ENCODE data around the gene LSM6.
A peak's percentile ranks its signal among the peaks of the same experiment; 100 is the strongest.

Gene LSM6

DNA sequence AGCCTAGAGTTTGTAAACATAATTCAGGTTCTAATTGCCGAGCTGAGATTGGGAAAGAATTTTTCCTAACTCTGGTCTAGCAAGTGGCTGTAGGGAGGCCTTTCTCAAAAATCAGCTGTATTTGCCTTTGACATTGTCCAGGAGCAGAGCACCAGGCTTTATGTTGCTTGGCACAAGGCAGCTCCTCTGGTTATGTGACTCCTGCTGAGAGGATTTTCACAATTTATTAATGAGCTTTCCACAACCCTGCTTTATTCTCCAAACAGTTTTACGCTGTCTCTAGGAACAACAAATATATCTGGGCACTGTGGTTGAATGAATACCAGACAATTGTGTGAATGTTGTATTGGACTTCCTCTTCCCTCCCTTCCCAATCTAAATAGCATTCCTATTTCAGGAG lies 14.9 kb downstream of the LSM6 start:
- DNase-seq, result no peak

DNA sequence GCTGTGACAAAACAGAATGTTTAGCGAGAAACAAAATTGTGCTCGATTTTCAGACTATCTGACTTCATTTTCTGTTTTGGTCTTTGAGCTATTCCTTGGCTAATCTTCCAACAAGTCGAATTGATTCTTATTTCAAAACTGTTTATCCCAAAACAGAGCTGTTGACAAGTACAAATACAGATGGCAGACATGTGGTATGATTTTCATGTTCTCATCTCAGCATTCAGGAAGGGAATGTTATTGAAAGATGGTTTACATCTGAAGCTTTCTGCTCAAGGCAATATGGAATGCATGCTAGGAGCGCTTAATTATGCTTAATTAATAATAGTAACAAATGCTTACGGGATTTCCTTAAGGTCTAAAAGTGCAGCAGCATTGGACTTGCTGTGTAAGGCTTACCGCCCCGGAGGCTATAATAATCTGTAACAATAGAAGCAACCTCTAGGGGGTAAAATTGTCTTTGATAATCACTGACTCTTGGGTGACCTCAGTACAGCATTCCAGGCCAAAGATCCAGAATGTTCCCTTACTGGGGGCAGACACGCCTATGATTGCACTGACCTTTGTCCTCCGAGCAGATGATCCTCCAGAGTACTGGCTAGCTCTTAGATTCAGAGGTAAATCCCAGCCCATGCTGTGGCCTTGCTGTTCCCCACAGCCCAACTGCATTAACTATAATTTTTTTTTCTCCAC lies 16.4 kb downstream of the LSM6 start:
- DNase-seq, result no peak

DNA sequence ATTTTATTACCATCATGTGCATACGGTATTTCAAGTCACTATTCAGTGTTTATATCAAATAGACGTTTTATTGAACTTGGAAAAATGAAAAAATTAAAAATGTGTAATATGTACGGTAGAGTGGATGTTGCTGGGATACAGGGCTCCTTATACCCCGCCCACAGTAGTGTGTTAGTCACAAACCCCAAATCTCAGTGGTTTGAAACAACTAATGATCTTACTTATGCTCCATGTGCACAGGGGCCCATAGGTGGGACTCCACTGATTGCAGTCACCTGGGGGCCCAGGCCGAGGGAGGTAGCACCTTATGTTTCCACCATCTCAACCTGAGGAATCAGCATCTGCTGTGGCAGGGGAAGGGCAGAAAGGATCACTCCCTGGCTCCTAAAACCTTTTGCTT lies 18.1 kb downstream of the LSM6 start:
- no peak for DNase-seq

DNA sequence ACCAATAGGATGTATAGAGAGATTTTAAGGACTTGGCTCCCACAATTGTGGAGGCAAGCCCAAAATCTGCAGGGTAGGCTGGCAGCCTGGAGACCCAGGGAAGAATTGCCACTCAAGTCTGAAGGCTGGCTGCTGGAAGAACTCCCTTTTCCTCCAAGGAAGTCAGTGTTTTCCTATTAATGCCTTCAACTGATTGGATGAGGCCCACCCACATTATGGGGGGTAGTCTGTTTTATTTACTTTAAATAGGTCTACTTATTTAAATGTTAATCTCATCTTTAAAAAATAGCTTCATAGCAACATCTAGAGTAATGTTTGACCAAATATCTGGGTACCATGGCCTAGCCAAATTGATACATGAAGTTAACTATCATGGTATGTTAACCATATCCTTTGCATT lies 18.7 kb downstream of the LSM6 start:
- DNase-seq, result no peak

DNA sequence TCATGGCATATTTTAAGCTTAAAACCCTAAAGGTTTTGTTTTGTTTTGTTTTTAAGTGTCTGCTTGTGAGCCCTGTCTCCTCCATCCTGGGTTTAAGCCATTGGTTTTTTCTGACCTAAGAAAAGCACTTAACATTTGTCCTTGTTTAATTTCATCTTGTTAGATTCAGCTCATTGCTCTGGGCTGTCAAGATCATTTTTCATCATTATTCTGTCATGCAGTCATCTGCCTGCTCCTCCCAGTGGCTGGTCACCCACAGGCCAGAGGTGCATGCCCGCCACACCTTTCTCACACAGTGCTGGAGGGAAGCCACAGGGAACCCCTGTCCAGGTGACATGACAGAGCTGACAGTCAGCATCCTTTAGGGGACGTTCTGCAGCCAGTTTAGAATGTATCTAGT lies 27.1 kb downstream of the LSM6 start:
- no peak for DNase-seq

DNA sequence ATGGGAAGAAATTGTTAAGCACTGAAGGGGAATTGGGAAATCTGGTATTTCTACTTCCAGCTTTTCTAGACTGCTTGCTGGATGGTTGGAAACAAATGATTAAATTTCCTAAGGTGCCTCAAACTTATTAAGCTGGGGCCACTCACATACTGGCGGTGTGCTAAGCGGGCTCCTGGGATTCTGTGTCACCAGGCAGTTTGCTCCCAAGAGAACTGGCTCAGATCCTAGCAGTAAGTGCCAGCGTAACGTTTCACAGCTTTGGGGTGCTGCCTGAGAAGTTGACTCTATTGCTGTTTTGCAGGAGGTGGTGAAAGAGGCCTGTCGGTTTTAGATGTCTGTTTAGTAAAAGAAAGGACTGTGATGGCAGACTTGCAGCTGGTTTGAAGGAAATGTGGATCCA lies 31.9 kb downstream of the LSM6 start:
- DNase-seq, result no peak

DNA sequence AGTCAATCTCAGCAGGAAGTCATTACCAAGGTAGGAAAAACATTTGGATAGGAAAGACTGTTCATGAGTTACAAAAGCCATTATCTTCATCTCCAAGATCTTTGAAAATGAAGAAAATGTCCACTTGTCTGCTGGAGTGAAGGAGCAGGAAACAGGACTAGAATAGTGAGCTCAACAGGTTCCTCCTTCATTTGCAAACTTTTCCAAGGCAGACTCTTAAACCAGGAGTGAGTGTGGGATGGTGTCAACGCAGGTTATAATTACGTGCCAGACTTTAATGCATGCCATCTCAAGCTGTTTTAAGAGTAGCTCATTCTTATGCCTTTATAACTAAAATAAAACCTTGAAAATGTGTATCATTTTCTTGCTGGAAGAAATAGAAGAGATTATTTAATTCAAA lies 35.4 kb downstream of the LSM6 start:
- no peak for DNase-seq

DNA sequence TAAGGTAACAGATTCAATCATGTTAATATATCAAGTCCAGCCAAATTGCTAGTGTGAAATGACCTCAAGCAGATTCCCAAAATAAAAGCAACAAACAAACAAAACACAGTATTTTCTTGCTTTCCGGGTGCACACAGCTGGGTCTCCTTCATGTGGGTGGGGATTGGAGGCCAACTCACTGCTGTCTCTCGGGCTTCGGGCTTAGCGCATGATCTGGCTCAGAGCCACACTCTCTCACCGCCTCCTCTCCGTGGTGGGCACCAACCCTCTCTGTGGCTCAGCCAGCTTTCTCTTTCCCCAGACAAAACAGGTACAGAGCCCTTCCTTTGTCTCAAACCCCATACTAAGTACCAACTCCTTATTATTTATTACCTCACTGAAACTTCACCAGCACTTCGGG lies 35.9 kb downstream of the LSM6 start:
- DNase-seq, result no peak

DNA sequence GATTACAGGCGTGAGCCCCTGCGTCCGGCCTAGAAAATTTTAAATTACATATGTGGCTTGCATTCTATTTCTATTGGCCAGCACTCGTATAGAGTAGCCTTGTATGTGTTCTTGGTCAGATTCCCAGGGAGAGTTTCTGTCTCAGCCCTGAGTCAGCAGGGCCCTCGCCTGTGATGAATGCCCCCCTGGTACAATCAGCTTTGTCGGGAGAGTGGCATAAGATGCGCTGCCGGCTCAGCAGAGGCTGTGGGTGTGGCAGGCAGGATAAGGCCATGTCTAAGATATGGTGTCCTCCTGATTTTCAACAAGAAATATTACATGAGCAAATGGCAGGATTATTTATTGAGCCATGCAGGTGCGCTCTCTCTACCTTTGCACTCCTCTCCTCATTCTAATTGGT lies 37.3 kb downstream of the LSM6 start:
- no peak for DNase-seq

DNA sequence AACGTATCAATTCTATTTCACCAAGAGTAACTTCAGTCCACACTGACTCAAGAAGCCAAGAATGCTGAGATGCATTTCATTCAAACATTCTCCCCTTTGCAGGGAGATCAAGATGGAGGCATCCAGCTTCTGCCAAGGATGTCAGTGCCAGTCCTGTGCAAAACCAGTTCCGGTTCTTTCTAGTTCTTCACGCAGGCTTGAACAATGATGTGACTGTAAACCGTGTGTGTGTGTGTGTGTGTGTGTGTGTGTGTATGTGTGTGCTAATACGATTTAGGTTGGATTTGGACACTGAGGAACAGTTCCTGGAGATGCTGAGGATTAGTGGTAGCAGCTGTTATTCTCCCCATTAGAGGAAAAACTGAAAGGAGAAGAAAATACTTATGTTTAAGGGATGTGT lies 38.7 kb downstream of the LSM6 start, which contains the start of gene REELD1:
TSS of gene REELD1 (plus strand) at position 301 of the 400 bp plus-strand sequence. CDS start 2,415 bp downstream, outside the sequence.
- no peak for DNase-seq

DNA sequence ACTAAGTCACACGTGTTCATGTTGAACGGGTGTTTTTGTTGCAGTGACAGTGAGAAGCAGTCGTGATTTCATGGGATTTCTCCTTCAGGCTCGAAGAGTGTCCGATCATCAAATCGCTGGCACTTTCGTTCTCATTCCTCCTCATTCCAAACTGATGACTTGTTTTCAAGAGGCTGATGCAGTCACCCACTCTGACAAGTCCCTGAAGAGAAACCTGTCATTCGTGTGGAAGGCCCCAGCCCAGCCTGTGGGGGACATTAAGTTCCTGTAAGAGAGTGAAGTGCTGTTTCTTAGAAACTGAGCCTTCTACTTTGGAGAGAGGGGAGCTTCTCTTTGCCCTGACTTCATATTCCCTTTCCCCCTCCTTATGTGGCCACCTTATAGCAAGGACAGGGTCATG lies 46.8 kb downstream of the LSM6 start:
- peak; percentile 85 for DNase-seq

DNA sequence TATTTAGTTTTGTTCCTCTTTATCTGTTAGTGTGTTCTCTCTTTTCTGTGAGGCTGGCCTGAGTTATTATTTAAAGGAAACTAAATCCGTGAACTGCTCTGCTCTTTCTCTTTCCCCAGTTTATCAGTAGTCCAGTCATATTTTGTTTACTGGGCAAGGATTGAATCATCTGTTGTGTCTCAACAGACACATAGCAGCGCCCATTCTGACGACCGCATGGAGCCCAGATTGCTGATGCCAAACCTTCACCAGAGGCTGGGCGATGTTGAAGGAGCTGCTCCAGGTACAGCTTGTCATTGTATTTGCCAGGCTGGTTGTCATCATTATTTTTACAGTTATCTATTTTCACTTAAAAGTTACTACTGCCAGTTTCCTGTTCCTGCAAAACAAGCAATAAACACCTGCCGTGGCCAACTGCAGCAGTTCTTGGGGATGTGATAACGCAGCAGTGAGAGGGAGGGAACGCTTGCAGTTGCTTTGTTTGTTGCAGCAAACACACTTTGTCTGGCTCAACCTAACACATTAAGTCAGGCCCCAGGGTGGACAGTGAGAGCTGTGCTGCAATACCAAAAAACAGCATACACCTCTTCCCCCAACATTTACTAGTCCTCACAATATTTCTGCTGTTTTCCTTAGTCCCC lies 48.9 kb downstream of the LSM6 start:
- no peak for DNase-seq

DNA sequence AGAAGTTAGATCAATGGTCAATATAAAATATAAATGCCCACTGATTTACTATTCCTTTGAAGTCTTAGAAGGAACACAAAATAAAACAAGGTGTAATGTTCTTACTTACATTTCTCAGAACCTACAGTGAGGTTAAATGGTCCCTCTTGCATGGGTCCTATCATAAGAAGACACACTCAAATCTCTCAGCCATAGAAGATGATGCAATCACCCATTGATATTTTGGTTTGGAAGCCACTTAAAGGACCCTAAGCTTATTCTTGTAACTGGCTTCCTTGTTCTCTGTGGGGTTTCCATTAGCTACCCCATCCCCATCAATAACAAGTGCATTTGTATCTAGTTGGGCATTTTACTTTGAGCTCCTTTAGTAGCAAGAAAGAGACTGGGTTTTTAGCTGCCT lies 53.9 kb downstream of the LSM6 start:
- DNase-seq, result no peak

DNA sequence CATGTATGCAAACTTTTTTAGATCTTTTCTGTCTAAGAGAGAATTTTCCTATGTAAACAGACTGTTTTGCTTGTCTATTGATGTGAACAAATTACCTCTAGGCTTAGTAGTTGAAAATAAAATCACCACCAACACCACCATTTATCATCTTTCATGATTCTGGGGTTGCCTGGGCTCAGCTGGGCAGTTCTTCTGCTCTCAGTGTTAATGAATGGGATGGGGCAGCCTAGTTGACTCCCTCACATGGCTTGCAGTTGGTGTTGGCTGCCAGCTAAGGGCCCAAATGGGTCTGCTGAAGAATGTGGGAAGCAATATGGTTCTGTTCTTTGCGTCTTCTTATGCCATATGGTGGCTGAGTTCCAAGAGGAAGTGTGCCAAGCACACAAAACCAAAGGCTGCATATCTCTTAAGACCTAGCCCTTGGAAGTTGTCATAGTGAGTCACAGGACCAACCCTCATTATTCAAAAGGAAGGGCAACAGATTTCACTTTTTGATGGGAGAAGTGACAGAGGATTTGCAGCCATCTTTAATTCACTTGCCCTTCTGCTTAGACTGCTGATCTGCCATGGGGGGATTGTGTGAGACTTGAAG lies 56.7 kb downstream of the LSM6 start:
- no peak for DNase-seq

DNA sequence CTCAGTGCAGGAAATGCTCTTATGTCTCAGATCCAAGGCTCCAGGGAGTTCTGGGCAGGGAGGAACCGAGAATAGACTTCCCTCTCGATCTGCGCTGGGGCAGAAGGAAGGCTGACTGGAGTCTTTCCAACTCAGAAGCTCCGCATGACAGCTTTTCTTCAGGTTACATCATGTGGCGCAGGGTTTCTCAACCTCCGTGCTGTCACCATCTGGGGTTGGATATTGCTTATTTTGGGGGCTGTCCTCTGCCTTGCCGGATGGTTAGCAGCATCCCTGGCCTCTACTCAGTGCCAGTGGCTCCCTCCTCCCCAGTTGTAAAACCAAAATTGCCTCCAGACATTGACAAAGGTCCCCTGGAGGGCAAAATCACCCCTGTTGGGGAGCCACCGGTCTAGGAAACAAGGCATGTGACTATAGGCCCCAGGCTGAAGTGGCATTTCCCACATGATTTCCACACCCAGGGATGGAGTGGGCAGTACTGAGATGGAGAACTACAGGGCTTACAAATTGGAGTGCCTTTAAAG lies 60.2 kb downstream of the LSM6 start:
- no peak for DNase-seq

DNA sequence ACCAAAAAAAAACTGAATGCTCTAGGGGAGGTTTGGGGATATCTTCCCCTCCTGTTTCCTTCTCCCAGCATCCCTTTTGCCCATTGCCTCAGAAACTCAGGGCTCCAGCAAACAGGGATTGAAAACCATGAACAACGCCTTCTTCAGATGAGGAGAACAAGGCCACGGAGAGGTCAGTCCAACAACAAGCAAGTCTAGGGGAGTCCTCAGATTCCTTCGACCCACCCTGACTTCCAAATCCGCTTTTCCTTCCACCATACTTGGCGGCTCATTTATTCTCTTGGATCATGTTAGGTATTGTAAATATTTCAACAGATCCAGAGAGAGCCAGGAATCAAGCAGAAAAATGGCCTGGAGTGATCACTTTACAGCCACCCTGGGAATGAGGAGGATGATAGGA lies 60.7 kb downstream of the LSM6 start:
- no peak for DNase-seq

DNA sequence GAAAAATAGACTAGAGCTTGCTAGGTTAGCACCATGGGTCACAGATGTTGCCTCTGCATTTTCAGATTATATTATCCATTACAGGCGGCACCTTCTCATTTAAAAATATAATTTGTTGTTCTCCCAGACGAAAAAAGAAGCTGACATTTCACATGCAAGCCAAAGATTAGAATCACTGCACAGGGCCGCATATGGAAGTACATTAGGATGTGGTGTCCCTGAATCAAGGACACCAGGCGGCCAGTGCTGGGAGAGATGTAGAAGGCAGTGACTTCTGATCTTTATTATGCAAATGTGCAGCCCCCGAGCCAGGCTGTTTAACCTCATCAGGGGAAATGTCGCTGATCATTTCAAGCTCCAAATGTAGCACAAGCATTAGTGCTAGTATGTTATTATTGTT lies 61.6 kb downstream of the LSM6 start:
- no peak for DNase-seq

DNA sequence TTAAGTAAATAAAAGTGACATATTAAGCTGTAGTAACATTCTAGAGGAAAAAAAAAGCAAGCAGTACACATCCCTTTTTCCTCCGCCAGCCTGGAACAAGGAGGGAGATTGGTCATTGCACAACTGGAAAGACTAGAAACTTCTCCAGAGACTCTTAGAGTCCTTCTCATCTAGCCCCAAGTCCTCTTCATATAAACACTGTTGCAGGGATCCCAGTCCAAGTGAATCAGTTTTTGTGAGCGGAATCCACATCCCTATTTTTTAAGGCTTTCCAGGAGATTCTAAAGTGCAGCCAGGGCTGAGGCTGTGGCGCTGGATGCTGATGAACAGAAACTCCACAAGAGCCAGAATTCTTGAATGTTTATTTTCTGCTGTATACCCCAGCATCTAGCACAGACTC lies 62.6 kb downstream of the LSM6 start:
- no peak for DNase-seq
